Breast epithelium (tissue), 3 donors: ENCODE data around the gene LRRC53.

Experiments used
- CTCF ChIP-seq, 3 donors: fragments of 450-650 bp; IDR thresholded peaks; one replicate each; pipeline ENCODE4 v1.5.1; 2016 to 2017; ENCODE audit warnings: antibody characterized with exemption in 3 of 3, mild to moderate bottlenecking in 3 of 3, moderate library complexity in 3 of 3
- POLR2A ChIP-seq: fragments of 450-650 bp; IDR thresholded peaks from one replicate; pipeline ENCODE4 v1.6.1; 2016; ENCODE audit warnings: antibody characterized with exemption, mild to moderate bottlenecking, moderate library complexity
- POLR2AphosphoS5 ChIP-seq, 3 donors: sonication (generic); formaldehyde crosslinking; IDR thresholded peaks; one replicate each; pipeline ENCODE4 v1.6.1; 2017; ENCODE audit warnings: antibody characterized with exemption in 3 of 3

GRCh38 chr1:74480068-74480467, 32.3 kb downstream of the LRRC53 start:
- TF ChIP-seq POLR2AphosphoS5 (IDR thresholded peaks at IDR 0.05) (no peak), POLR2A (no peak), CTCF (IDR thresholded peaks at IDR 0.05) (no peak)
